ENCODE measurements around the gene NBPF3. TPM values are rescaled to one million over a fixed set of nuclear protein-coding genes. Genes with fewer than 3 reads are reported as not detected.
A peak's percentile ranks its signal among the peaks of the same experiment; 100 is the strongest.
"Not testable (repeated sequence)": the region's sequence is repeated elsewhere in the genome, so short reads cannot be mapped to it uniquely, and the experiment has no call there.

NBPF3 gene
- total RNA-seq, 2 donors from 2014 or later, result 9.9 to 10.8 TPM

DNA sequence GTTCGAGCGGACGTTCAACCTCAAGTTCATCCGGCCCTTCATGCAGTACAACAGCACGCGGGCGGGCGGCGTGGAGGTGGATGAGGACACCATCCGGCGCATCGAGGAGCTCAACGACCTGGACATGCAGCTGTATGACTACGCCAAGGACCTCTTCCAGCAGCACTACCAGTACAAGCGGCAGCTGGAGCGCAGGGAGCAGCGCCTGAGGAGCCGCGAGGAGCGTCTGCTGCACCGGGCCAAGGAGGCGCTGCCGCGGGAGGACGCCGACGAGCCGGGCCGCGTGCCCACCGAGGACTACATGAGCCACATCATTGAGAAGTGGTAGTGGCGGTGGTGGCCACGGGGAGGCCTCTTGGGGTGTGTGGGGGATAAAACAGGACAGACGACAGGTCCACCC is 10.7 kb upstream of the NBPF3 start:
- ATAC-seq (replicated peaks); H3K27ac Mint-ChIP-seq; H3K36me3 Mint-ChIP-seq (ENCODE audit: low read depth); H3K9me3 Mint-ChIP-seq; H3K4me1 Mint-ChIP-seq; H3K4me3 Mint-ChIP-seq: not testable (repeated sequence)
- peaks cover 10% of the 10 kb centered on the region for H3K27me3 Mint-ChIP-seq

GRCh38 chr1:21430875-21431274 is 9.1 kb upstream of the NBPF3 start:
- not testable (repeated sequence) for H3K27ac Mint-ChIP-seq; H3K9me3 Mint-ChIP-seq; H3K36me3 Mint-ChIP-seq (ENCODE audit: low read depth); H3K4me1 Mint-ChIP-seq; ATAC-seq (replicated peaks); H3K4me3 Mint-ChIP-seq; H3K27me3 Mint-ChIP-seq

GRCh38 chr1:21434394-21434793 is 5.5 kb upstream of the NBPF3 start:
- Mint-ChIP-seq H3K27ac (no peak overlapping the region), H3K4me3 (no peak overlapping the region)

DNA sequence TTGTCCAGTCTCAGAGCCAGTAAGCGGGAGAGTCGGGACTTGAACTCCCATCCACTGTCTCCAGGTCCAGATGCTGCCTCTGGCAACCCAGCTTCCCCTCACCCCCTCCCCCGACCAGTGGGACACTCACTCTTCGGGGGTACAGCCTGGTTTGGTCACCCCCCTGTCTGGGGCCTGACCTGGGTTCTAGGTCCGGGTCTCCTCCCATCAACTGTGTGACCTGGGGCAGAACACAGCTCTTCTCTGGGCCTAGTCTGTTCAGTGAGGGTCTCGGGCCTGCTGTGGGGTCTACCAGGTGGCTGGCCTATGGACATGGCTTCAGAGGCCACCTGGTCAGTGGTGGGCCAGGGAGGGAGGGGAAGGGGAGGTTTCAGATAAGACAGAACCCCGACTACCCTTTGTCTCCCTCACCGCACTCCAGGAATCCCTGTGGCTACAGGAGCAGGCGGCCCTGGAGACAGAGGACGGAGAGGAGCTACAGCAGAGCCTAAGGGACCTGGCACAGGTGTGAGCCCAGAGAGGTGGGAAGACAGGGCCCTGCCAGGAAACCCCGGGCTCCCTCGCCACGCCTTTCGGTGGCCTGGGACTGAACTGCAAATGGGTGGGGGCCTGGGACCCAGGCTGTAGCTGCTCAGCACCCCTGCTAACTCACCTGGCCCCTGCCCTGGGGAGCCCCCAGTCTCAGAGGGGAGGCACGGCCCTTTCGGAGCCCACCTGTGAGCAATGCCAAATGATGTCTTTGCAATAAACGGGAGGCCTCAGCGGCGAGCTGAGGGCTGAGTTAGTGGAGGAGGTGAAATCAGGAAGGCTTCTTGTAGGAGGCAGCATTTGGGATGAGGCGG is 4.1 kb upstream of the NBPF3 start:
- peaks cover 2% of the 10 kb centered on the region for H3K4me1 Mint-ChIP-seq
- H3K4me3 Mint-ChIP-seq, result no peak overlapping the region
- H3K27ac Mint-ChIP-seq, result no peak overlapping the region
- H3K27me3 Mint-ChIP-seq, result peaks cover 2% of the 10 kb centered on the region
- no peak for ATAC-seq (replicated peaks)
- H3K9me3 Mint-ChIP-seq, result no peaks in the 10 kb centered on the region
- H3K36me3 Mint-ChIP-seq (ENCODE audit: low read depth), result no peaks in the 10 kb centered on the region

More at GRCh38 chr1:21434394-21434793, 5.5 kb upstream of the NBPF3 start:
- ATAC-seq (replicated peaks), result no peak
- Mint-ChIP-seq H3K36me3 (ENCODE audit: low read depth) (no peaks in the 10 kb centered on the region), H3K4me1 (no peaks in the 10 kb centered on the region), H3K9me3 (no peaks in the 10 kb centered on the region), H3K27me3 (peaks cover 2% of the 10 kb centered on the region)

GRCh38 chr1:21436488-21437340 is 3.2 kb upstream of the NBPF3 start:
- peaks cover 5% of the 10 kb centered on the region for H3K4me1 Mint-ChIP-seq
- H3K9me3 Mint-ChIP-seq, result no peaks in the 10 kb centered on the region
- peaks cover 2% of the 10 kb centered on the region for H3K27me3 Mint-ChIP-seq
- ATAC-seq (replicated peaks), result no peak
- no peak overlapping the region for H3K4me3 Mint-ChIP-seq
- no peaks in the 10 kb centered on the region for H3K36me3 Mint-ChIP-seq (ENCODE audit: low read depth)
- no peak overlapping the region for H3K27ac Mint-ChIP-seq

- Mint-ChIP-seq H3K4me3 (no peak overlapping the region), H3K27me3 (peaks cover 2% of the 10 kb centered on the region), H3K36me3 (ENCODE audit: low read depth) (no peaks in the 10 kb centered on the region), H3K27ac (no peak overlapping the region), H3K4me1 (peaks cover 5% of the 10 kb centered on the region), H3K9me3 (no peaks in the 10 kb centered on the region)
- no peak for ATAC-seq (replicated peaks)
Measured at GRCh38 chr1:21437341-21437640, 2.6 kb upstream of the NBPF3 start.

DNA sequence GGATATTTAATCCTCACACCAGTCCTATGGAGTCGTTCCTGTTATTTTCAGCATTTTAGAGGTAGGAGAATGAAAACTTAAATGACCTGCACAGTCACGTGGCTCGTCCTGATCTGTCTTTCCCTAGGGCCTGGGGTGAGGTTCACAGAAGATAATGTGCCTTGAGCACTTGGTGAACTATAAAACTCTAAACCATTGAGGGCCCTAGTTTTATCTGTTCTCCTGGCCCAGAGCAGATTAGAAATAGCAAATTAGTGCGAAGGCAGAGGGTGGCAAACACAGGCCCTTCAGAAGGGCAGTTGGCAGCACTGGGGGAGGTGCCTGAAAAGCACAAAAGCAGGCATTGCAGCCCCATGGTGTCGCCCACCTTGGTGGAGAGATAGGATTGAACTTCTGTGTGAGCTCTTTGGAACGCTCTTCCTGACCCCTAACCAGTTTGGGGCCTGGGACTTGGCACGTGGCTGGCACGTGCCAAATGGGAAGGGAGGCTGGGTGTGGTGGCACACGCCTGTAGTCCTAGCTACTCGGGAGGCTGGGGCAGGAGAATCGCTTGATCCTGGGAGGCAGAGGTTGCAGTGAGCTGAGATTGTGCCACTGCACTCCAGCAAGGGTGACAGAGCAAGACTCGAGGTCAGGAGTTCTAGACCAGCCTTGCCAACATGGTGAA is 1.2 kb upstream of the NBPF3 start:
- not testable (repeated sequence) for H3K27ac Mint-ChIP-seq; H3K27me3 Mint-ChIP-seq; H3K4me1 Mint-ChIP-seq; H3K36me3 Mint-ChIP-seq (ENCODE audit: low read depth); H3K9me3 Mint-ChIP-seq; ATAC-seq (replicated peaks)
- H3K4me3 Mint-ChIP-seq, result peak overlapping the region; percentile 96

DNA sequence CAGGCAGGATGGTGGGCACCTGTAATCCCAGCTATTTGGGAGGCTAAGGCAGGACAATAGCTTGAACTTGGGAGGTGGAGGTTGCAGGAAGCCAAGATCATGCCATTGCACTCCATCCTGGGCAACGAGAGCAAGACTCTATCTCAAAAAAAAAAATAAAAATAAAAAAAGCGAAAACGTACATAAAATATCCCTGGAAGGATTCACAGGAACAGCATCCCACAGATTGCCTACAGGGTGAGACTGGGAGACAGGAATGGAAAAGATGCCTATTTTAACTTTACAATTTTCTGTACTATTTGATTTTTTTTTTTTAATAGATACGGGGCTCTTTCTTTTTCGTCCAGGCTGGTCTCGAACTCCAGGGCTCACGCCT is 604 bp upstream of the NBPF3 start:
- Mint-ChIP-seq H3K9me3 (no peaks in the 10 kb centered on the region), H3K36me3 (ENCODE audit: low read depth) (no peaks in the 10 kb centered on the region), H3K4me3 (peak overlapping the region; percentile 96), H3K27me3 (peaks cover 2% of the 10 kb centered on the region), H3K27ac (peak overlapping the region; percentile 94), H3K4me1 (peaks cover 5% of the 10 kb centered on the region)
- no peak for ATAC-seq (replicated peaks)

- H3K9me3 Mint-ChIP-seq, H3K4me1 Mint-ChIP-seq, H3K27me3 Mint-ChIP-seq: not testable (repeated sequence)
- peak overlapping the region; percentile 96 for H3K4me3 Mint-ChIP-seq
- H3K27ac Mint-ChIP-seq, result peak overlapping the region; percentile 68
- peak; percentile 19 for ATAC-seq (replicated peaks)
- peaks cover 12% of the 10 kb centered on the region for H3K36me3 Mint-ChIP-seq (ENCODE audit: low read depth)
Measured at GRCh38 chr1:21440630-21441125, 741 bp downstream of the NBPF3 start.

DNA sequence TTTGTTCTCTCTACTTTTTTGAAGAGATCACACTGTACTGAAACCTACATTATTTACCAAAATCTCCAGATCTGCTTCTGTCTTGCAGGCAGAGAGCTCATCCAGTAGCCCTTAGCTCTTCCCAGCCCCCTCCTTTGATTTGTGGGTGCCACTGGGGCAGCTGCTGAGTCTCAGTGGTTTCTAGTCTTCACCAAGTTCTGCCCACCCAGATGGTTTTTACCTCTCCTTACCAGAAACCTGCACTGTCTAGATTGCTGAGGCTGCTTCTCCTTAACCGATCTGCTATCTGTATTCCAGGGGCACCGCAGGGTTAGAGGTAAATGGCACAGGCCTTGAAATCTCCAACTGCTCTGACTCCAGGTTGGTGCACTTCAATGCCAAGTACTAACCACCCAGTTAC is 6.7 kb downstream of the NBPF3 start:
- not testable (repeated sequence) for H3K9me3 Mint-ChIP-seq, H3K4me3 Mint-ChIP-seq
- peaks cover 21% of the 10 kb centered on the region for H3K4me1 Mint-ChIP-seq

DNA sequence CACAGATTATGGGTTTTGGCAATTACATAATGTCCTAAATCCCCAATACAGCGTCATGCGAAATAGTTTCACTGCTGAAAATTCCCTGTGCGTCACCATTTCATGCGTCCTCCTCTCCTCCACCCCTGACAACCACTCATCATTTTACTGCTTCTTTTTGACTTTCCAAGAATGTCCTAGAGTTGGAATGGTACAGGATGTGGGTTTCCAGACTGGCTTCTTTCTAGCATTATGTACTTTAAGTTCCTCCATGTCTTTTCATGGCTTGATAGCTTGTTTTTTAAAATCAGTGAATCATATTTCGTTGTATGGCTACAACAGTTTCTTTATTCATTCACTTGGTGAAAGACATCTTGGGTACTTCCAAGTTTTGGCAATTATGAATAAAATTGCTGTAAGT is 7.4 kb downstream of the NBPF3 start:
- no peak overlapping the region for H3K4me3 Mint-ChIP-seq
- no peak overlapping the region for H3K27ac Mint-ChIP-seq
- no peaks in the 10 kb centered on the region for H3K27me3 Mint-ChIP-seq
- peaks cover 60% of the 10 kb centered on the region for H3K36me3 Mint-ChIP-seq (ENCODE audit: low read depth)
- H3K4me1 Mint-ChIP-seq, result peaks cover 21% of the 10 kb centered on the region
- ATAC-seq (replicated peaks), result no peak
- H3K9me3 Mint-ChIP-seq, result no peaks in the 10 kb centered on the region

More for the DNA sequence above, 6.7 kb downstream of the NBPF3 start:
- ATAC-seq (replicated peaks); H3K27me3 Mint-ChIP-seq: not testable (repeated sequence)
- H3K36me3 Mint-ChIP-seq (ENCODE audit: low read depth), result peaks cover 55% of the 10 kb centered on the region
- H3K27ac Mint-ChIP-seq, result peak overlapping the region; percentile 60

GRCh38 chr1:21449906-21450305 is 10.0 kb downstream of the NBPF3 start:
- H3K27ac Mint-ChIP-seq, result peak overlapping the region; percentile 35
- H3K9me3 Mint-ChIP-seq, result no peaks in the 10 kb centered on the region
- H3K36me3 Mint-ChIP-seq (ENCODE audit: low read depth), result peaks cover 56% of the 10 kb centered on the region
- peaks cover 22% of the 10 kb centered on the region for H3K4me1 Mint-ChIP-seq
- H3K4me3 Mint-ChIP-seq, result no peak overlapping the region
- H3K27me3 Mint-ChIP-seq, result no peaks in the 10 kb centered on the region
- no peak for ATAC-seq (replicated peaks)

GRCh38 chr1:21451212-21451611 is 11.3 kb downstream of the NBPF3 start:
- Mint-ChIP-seq H3K4me1 (peaks cover 20% of the 10 kb centered on the region), H3K36me3 (ENCODE audit: low read depth) (peaks cover 43% of the 10 kb centered on the region), H3K27ac (no peak overlapping the region), H3K4me3 (no peak overlapping the region), H3K9me3 (no peaks in the 10 kb centered on the region), H3K27me3 (no peaks in the 10 kb centered on the region)
- ATAC-seq (replicated peaks), result no peak

DNA sequence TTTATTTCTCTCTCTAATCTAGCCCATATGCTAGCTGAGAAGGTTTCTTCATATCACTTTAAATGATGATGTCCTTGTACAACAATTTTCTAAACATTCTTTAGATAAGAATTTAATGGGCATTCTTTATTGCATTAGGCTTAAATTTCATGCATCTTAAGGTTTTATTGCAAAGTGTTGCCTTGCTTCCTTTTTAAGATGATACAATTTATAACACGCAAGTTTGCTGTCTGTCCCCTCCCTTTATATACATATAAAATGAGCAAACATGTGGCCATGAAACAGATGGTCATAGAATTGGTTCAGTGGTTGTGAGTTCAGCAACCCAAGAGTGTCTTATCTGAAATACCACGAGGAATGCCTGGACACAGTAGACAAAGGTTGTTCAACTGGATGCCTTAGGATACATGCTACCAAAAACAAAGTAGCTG is 12.1 kb downstream of the NBPF3 start:
- Mint-ChIP-seq H3K36me3 (ENCODE audit: low read depth) (peaks cover 36% of the 10 kb centered on the region), H3K9me3 (no peaks in the 10 kb centered on the region), H3K4me3 (no peak overlapping the region), H3K4me1 (peaks cover 14% of the 10 kb centered on the region), H3K27ac (no peak overlapping the region), H3K27me3 (no peaks in the 10 kb centered on the region)
- ATAC-seq (replicated peaks), result no peak

All from activated T-helper 17 cell treated with anti-CD3 and anti-CD28 coated beads, Interleukin-2, amount 50 U/mL, for 72 hours (primary cell).